GM13976 (cell line): ENCODE data around the gene KLHL14.

Experiments
- DNase-seq: peaks from one replicate; pipeline ENCODE4 v3.0.0; 2012; ENCODE audit warnings: low spot score
- in situ Hi-C: fragments of 300-500 bp; cut with MboI; formaldehyde crosslinking; loops from one replicate; pipeline ENCODE4 v1.12.0; 2022; ENCODE audit warnings: low sequenced_read_pairs, mixed read lengths, inconsistent platforms; ENCODE audit not compliant: unreplicated experiment
- TF ChIP-seq, protein P1 (sequence below): IDR thresholded peaks from 2 replicates; pipeline ENCODE4 v1.5.1; 2012; ENCODE audit warnings: borderline replicate concordance, mild to moderate bottlenecking; ENCODE audit not compliant: insufficient read depth; ENCODE audit errors: extremely low read depth, missing control alignments, control extremely low read depth

The KLHL14 gene

DNA sequence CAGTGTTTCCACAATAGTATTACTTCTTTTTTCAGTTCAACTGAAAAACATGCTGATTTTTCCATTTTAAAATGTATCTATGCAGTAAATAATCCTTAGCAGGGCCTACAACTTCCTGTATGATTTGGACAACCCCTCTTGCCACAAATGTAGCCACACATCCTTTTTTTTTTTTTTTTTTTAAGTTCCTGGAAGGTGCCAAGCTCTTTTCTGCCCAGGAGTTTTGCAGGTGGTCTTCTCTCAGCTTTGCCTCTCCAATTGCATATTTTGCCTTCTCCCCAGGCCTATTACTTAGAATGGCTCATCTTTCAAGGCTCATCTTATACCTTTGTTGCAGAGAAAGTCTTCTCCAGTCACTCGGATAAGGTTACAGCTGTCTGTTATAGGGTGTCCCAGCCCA lies 11.6 kb downstream of the KLHL14 start:
- in situ Hi-C loops, result no loop called here
- no peak for DNase-seq
- TF ChIP-seq, protein P1, sequence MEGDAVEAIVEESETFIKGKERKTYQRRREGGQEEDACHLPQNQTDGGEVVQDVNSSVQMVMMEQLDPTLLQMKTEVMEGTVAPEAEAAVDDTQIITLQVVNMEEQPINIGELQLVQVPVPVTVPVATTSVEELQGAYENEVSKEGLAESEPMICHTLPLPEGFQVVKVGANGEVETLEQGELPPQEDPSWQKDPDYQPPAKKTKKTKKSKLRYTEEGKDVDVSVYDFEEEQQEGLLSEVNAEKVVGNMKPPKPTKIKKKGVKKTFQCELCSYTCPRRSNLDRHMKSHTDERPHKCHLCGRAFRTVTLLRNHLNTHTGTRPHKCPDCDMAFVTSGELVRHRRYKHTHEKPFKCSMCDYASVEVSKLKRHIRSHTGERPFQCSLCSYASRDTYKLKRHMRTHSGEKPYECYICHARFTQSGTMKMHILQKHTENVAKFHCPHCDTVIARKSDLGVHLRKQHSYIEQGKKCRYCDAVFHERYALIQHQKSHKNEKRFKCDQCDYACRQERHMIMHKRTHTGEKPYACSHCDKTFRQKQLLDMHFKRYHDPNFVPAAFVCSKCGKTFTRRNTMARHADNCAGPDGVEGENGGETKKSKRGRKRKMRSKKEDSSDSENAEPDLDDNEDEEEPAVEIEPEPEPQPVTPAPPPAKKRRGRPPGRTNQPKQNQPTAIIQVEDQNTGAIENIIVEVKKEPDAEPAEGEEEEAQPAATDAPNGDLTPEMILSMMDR, result no peak

DNA sequence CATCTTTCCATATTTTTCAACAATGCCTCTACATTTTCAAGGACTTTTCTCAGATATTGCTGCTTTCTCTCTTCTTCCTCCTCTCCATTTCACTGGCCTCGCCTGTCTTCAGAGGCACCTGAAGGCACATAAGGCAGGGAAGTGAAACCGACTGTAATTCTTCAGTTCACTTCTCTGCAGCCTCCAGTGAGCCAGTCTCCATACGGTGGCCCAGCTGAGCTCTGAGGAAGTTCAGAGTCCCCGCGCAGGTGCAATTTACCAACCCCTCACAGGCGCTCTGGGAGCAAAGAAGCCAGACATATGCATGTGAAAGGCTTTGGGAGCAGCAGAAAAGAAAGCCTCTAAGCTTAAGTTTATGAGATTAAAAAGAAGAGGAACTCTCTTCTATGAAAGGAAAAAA lies 12.4 kb downstream of the KLHL14 start:
- in situ Hi-C loops, result no loop called here
- TF ChIP-seq, protein P1, result no peak
- DNase-seq, result peak; percentile 36

DNA sequence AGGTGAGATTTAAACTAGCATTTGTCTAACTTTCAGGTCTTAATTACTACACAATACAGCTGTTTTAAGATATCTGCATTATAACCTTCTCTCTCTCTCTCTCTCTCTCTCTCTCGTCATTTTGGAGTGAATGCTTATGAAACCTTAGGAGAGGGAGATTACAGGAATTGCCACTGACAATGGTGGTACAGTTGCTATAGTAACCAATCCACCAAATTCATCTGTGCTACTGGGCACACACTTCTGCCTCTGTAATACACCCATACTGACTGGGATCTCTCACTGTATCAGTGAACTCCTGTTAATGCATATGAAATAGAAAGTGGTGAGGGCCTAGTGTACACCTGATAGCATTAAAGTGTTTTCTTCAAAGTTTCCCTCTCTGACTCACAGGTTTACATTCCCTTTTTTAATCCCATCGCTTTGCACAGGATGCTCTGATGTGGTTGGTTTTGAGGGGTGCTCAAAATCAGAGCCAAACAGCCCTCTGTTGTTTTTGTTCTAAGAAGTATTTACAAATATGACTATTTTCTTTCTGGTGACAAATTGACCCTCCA lies 13.1 kb downstream of the KLHL14 start:
- in situ Hi-C loops, result no loop called here
- TF ChIP-seq, protein P1, result no peak
- DNase-seq, result no peak

DNA sequence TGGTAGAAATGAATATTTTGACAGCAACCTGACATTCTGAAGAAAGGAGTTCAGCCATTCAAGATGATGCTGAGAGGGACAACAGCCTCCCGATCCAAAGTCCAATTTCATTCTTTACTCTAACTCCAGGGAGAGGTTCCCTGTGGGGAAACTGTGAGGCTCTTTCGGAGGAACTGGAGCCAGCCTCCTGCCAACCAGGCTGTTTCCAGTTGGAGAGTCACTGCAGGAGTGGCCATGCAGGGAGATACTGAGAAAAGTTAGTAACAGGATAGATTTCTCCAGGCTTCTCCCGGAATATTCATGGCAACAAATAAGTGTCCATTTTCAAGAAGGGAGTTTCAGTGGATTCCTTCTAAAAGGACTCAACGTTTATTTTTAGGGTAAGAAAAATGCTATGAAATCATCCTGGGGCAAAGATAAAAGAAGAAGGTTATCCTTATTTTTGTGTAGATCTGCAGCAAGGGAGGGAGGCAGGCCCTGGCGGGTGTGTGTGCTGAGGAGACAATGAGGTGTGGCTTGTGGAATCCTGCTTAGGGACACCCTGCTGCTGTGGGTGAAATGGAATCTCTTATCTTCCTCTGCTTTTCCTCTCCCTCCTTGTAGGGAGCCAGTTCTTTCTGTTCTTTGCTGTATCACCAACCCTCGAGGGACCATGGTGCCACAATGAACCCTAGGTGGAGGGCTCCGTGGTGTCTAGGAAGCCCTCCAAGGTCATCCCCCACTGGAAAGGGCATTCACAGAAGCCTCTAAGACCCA lies 18.1 kb downstream of the KLHL14 start:
- TF ChIP-seq, protein P1, result no peak
- in situ Hi-C loops, result no loop called here
- no peak for DNase-seq

DNA sequence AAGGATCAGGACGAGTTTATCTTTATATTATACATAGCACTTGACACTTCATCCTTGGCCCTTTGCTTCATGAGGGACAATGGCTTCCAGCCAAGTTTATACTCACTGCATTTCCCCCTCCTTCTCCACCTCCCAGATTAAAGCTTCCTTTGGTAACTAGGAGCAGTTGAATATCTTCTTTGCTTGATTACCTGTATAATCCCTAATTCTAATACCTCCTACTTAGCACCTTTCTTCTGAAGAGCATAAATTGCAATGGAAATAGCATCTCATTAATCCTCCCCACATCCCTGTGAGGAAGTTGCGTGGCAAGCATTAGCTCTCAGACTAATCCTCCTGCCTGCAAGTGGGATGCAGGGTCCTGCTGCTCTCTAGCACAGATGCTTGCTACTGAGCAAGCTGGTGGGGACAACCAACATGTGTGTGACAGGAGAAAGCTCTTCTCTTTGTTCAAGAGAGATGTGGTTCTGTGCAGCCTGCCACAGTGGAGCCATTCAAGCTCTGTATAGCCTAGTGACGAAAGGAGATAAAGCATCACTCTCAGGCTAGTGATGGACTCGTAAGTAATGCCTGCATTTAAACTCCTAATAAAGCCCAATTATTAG lies 19.1 kb downstream of the KLHL14 start:
- DNase-seq, result no peak
- in situ Hi-C loops, result no loop called here
- TF ChIP-seq, protein P1, result no peak

DNA sequence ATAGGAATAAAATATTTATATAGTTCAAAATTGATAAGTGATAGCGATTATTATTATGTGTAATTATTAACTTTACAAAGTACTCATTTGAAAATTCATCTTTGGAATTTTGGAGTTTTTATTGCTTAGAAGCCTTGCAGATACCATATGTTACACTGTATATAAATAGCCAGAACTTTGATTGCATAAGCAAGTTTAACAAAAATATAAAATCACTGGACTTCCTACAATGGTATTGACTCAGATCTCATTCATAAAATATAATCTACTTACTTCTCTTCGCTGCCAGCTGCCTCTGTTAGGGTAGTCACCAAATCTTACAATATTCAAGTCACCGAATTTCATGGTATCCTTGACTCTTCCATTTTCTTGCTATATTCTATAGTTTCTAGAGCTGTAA lies 22.5 kb downstream of the KLHL14 start:
- in situ Hi-C loops, result no loop called here
- TF ChIP-seq, protein P1, result no peak

More for the DNA sequence above, 22.5 kb downstream of the KLHL14 start:
- no peak for DNase-seq
